Bronchial epithelial cell (primary cell): ENCODE results near the gene EVPL. TPM values are rescaled to one million over a fixed set of nuclear protein-coding genes. Genes with fewer than 3 reads are reported as not detected.

ENCODE experiments used
- DNase-seq: peaks from one replicate; pipeline ENCODE4 v3.0.0-alpha.2; 2010; ENCODE audit warnings: low read depth
- FAIRE-seq: peaks from 2 replicates; lab custom pipeline; 2011; peaks lifted over from hg19 to GRCh38; lab: Jason Lieb, UNC
- H3K27me3 ChIP-seq: 2 replicates; pipeline ENCODE4 v1.5.1; 2011; ENCODE audit warnings: low read length; ENCODE audit not compliant: control insufficient read depth, insufficient read depth
- H3K36me3 ChIP-seq: 2 replicates; pipeline ENCODE4 v1.5.1; 2011; ENCODE audit warnings: low read length; ENCODE audit not compliant: control insufficient read depth, insufficient read depth
- H3K4me3 ChIP-seq: 2 replicates; pipeline ENCODE4 v1.5.1; 2011; ENCODE audit warnings: mild to moderate bottlenecking, low read depth, low read length, control low read depth
- CTCF ChIP-seq: IDR thresholded peaks from 2 replicates; pipeline ENCODE4 v1.5.1; 2011; ENCODE audit warnings: mild to moderate bottlenecking, moderate library complexity, low read length, control low read depth, inconsistent platforms; ENCODE audit not compliant: insufficient read depth, severe bottlenecking
- total RNA-seq: library from RNA; depleted of rRNA; stranded (reverse); fragments of >200 nt; gene quantifications from 2 replicates; pipeline ENCODE4 v1.2.1, GENCODE V29; 2014

Gene EVPL
- total RNA-seq, 1 donor from 2014 or later = 27.1 TPM

- FAIRE-seq (no peak), DNase-seq (no peak)
- H3K27me3 ChIP-seq = no peaks in the 10 kb centered on the region
- no peak overlapping the region for H3K4me3 ChIP-seq
- peaks cover 35% of the 10 kb centered on the region for H3K36me3 ChIP-seq
- no peak for TF ChIP-seq CTCF
These were observed 17.0 kb downstream of the EVPL start for GRCh38 chr17:76009969-76010661.

GRCh38 chr17:76009447-76009846 lies 17.7 kb downstream of the EVPL start:
- Histone ChIP-seq H3K4me3 (no peak overlapping the region), H3K36me3 (peaks cover 29% of the 10 kb centered on the region), H3K27me3 (no peaks in the 10 kb centered on the region)
- FAIRE-seq (no peak), DNase-seq (no peak)
- no peak for TF ChIP-seq CTCF

DNA sequence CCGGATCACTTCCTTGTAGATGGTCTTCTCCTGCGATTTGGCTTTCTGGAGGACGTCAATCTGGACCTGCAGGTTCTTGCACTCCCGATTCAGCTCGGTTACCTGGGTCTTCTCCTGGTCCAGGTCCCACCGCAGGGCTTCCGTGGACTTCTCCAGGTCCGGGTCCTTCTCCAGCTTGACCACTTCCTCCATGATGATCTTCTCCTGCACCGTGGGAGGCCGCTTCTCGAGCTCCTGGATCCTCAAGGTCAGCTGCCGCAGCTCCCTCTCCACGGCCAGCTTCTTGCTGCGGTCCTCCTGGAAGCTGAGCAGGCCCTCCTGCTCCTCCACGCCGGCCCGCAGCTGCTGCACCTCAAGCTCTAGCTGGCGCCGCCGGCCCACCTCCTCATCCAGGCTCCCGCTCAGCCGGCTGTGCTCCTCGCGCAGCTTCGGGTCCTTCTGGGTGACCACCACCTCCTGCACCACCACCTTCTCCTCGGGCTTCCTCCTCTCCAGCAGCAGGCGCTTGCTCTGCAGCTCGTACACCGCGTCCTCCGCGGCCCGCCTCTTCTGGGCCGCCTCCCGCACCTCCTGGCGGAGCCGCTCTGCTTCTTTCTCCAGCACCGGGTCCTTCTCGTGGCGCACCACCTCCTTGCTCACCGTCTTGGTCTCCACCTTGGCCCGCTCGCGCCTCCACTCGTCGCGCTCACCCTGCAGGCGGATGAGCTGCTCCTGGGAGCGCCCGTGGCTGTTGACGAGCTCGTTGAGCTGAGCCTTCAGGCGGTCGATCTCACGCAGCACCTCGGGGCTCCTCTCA lies 18.3 kb downstream of the EVPL start:
- Histone ChIP-seq H3K36me3 (peaks cover 24% of the 10 kb centered on the region), H3K27me3 (no peaks in the 10 kb centered on the region), H3K4me3 (no peak overlapping the region)
- no peak for FAIRE-seq
- DNase-seq = no peak
- no peak for TF ChIP-seq CTCF

DNA sequence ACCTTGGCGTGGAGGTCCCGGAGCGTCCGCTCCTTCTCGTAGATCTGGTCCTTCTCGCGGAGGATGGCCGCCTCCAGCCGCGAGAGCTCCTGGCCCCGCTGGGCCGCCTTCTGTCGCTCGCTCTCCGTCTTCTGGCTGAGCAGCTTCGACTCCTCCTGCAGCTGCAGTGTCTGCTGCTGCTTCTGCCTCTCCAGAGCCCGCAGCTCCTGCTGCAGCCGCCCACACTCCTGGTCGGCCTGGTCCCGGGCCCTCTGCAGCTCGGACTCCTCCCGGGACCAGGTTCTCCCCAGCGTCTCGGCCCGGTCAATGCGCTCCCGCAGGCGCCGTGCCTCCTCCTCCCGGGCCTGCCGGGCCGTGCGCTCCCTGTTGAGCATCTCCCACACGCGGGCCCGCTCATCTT lies 18.9 kb downstream of the EVPL start:
- FAIRE-seq (no peak), DNase-seq (no peak)
- no peak overlapping the region for H3K4me3 ChIP-seq
- peaks cover 20% of the 10 kb centered on the region for H3K36me3 ChIP-seq
- no peak for TF ChIP-seq CTCF
- no peaks in the 10 kb centered on the region for H3K27me3 ChIP-seq

DNA sequence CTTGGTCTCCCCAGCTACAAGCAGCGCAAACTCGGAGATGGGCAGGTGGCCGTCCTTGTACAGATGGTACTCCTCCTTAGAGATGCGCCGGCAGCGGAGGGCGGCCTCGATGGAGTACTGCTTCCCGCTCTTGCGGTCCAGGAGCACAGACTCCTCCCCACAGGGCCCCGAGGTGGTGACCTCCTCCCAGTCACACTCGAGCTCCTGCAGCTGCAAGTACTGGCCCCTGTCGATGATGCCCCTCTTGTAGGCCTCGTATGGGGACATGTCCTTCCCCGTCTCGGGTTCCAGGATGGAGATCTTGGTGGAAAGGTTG lies 19.3 kb downstream of the EVPL start:
- no peak for FAIRE-seq
- Histone ChIP-seq H3K27me3 (no peaks in the 10 kb centered on the region), H3K4me3 (no peak overlapping the region), H3K36me3 (peaks cover 21% of the 10 kb centered on the region)
- DNase-seq = no peak
- TF ChIP-seq CTCF = no peak
